GM23338 (cell line): ENCODE results near the gene BLM. TPM values are rescaled to one million over a fixed set of nuclear protein-coding genes. Genes with fewer than 3 reads are reported as not detected.
A peak's percentile ranks its signal among the peaks of the same experiment; 100 is the strongest.

Source experiments
- ATAC-seq: fragments of 200-7000 bp; cut with Tn5 transposase; 3 replicates; pipeline ENCODE4 v1.9.1; 2020
- DNase-seq: peaks from one replicate; pipeline ENCODE4 v3.0.0-alpha.2; 2015; ENCODE audit warnings: low spot score
- H2AFZ ChIP-seq: fragments of 200-600 bp; sonication (generic); 2 replicates; pipeline ENCODE4 v1.8.0; 2016; ENCODE audit warnings: antibody characterized with exemption, mild to moderate bottlenecking, moderate library complexity
- H3F3A ChIP-seq: fragments of 200-600 bp; sonication (generic); replicated peaks from 2 replicates; pipeline ENCODE4 v1.8.0; 2017; ENCODE audit warnings: antibody characterized with exemption, mixed run types, low read depth
- H3K27ac ChIP-seq: fragments of 200-600 bp; sonication (generic); 2 replicates; pipeline ENCODE4 v1.6.1; 2016; ENCODE audit warnings: low read depth
- H3K27me3 ChIP-seq: fragments of 200-600 bp; sonication (generic); 2 replicates; pipeline ENCODE4 v1.8.0; 2016; ENCODE audit warnings: mild to moderate bottlenecking, mixed run types, moderate library complexity; ENCODE audit not compliant: insufficient read depth
- H3K36me3 ChIP-seq: fragments of 200-600 bp; sonication (generic); 2 replicates; pipeline ENCODE4 v1.8.0; 2016; ENCODE audit warnings: mild to moderate bottlenecking; ENCODE audit not compliant: insufficient read depth
- H3K4me1 ChIP-seq: fragments of 200-600 bp; sonication (generic); 2 replicates; pipeline ENCODE4 v1.8.0; 2016; ENCODE audit warnings: mild to moderate bottlenecking, moderate library complexity; ENCODE audit not compliant: insufficient read depth
- H3K4me2 ChIP-seq: fragments of 200-600 bp; sonication (generic); 2 replicates; pipeline ENCODE4 v1.7.1; 2017; ENCODE audit warnings: mixed run types
- H3K4me3 ChIP-seq: fragments of 200-600 bp; sonication (generic); 2 replicates; pipeline ENCODE4 v1.6.1; 2016; ENCODE audit warnings: mixed run types
- H3K79me2 ChIP-seq: fragments of 200-600 bp; sonication (generic); replicated peaks from 2 replicates; pipeline ENCODE4 v1.8.0; 2017; ENCODE audit warnings: mild to moderate bottlenecking; ENCODE audit not compliant: insufficient read depth
- H3K9me2 ChIP-seq: fragments of 200-600 bp; sonication (generic); 2 replicates; pipeline ENCODE4 v1.8.0; 2017; ENCODE audit not compliant: insufficient read depth
- H4K20me1 ChIP-seq: fragments of 200-600 bp; sonication (generic); replicated peaks from 2 replicates; pipeline ENCODE4 v1.8.0; 2017; ENCODE audit warnings: mild to moderate bottlenecking; ENCODE audit not compliant: insufficient read depth
- H3K27ac Mint-ChIP-seq: 2 replicates; pipeline ENCODE4 v1.8.0; 2020; ENCODE audit warnings: inconsistent platforms, mild to moderate bottlenecking, moderate library complexity, mixed read lengths
- H3K27me3 Mint-ChIP-seq: 3 replicates; pipeline ENCODE4 v1.8.0; 2022; ENCODE audit warnings: low read depth, mild to moderate bottlenecking, moderate library complexity, mixed read lengths, inconsistent platforms; ENCODE audit not compliant: insufficient read depth, poor library complexity
- H3K36me3 Mint-ChIP-seq: 3 replicates; pipeline ENCODE4 v1.8.0; 2021; ENCODE audit warnings: low read depth, mild to moderate bottlenecking, inconsistent platforms, moderate library complexity, mixed read lengths
- H3K4me1 Mint-ChIP-seq: 3 replicates; pipeline ENCODE4 v1.8.0; 2020; ENCODE audit warnings: mild to moderate bottlenecking, inconsistent platforms, mixed read lengths
- H3K4me3 Mint-ChIP-seq: 3 replicates; pipeline ENCODE4 v1.8.0; 2021; ENCODE audit warnings: moderate library complexity, mild to moderate bottlenecking, inconsistent platforms, mixed read lengths
- H3K9me3 Mint-ChIP-seq: 3 replicates; pipeline ENCODE4 v1.8.0; 2020; ENCODE audit warnings: moderate library complexity, mild to moderate bottlenecking, inconsistent platforms, mixed read lengths
- CREB1 ChIP-seq: fragments of 250-450 bp; sonication (Bioruptor Pico); IDR thresholded peaks from 2 replicates; pipeline ENCODE4 v1.5.0; 2020; ENCODE audit warnings: low read depth, mild to moderate bottlenecking, moderate library complexity
- CTCF ChIP-seq, 2 experiments: fragments of 200-600 bp in 1 of 2; sonication (generic) in 1 of 2; conservative IDR thresholded peaks; 2 replicates each; pipeline versions ENCODE4 v1.5.1 to v1.6.1; 2016 to 2017; ENCODE audit warnings: antibody characterized with exemption in 2 of 2, low read depth in 2 of 2, mild to moderate bottlenecking in 2 of 2, moderate library complexity in 1 of 2
- ETS1 ChIP-seq: IDR thresholded peaks from 2 replicates; pipeline ENCODE4 v1.6.1; 2016; ENCODE audit warnings: antibody characterized with exemption
- STAT1 ChIP-seq: IDR thresholded peaks from one replicate; pipeline ENCODE4 v1.6.1; 2016; ENCODE audit warnings: antibody characterized with exemption; ENCODE audit not compliant: unreplicated experiment
- ZNF331 ChIP-seq: fragments of 250-450 bp; sonication (Bioruptor Pico); IDR thresholded peaks from 2 replicates; pipeline ENCODE4 v1.5.0; 2020; ENCODE audit warnings: low read depth, mild to moderate bottlenecking, moderate library complexity
- polyA plus RNA-seq: library from polyadenylated mRNA; unstranded; fragments of >200 nt; fragmentation: Nextera tagmentation; extraction: Ambion mirVana; gene quantifications from 2 replicates; pipeline ENCODE4 v1.2.1, GENCODE V29; 2016
- total RNA-seq: library from RNA; depleted of rRNA; stranded (reverse); fragments of >200 nt; shearing (Covaris generic); gene quantifications from 2 replicates; pipeline ENCODE4 v1.2.3, GENCODE V29; 2014

BLM gene
- total and polyA plus RNA-seq, 2 experiments from 2014 or later, result 43.1 to 43.3 TPM

- peak overlapping the region; percentile 72; the same call in 1 of the 2 replicates for H3K27ac ChIP-seq
- H4K20me1 ChIP-seq, result no peaks in the 10 kb centered on the region
Measured at GRCh38 chr15:90859234-90860131, 142.3 kb downstream of the BLM start.

GRCh38 chr15:90860450-90860849, 143.3 kb downstream of the BLM start:
- Mint-ChIP-seq H3K4me3 (no peak overlapping the region), H3K9me3 (no peaks in the 10 kb centered on the region), H3K27me3 (peaks cover 12% of the 10 kb centered on the region), H3K4me1 (peaks cover 13% of the 10 kb centered on the region), H3K36me3 (no peaks in the 10 kb centered on the region), H3K27ac (no peak overlapping the region)
- DNase-seq (no peak), ATAC-seq (no peak)
- H3K4me1 ChIP-seq, result peaks cover 8% of the 10 kb centered on the region
- H3K27ac ChIP-seq, result no peak overlapping the region
- no peaks in the 10 kb centered on the region for H3K27me3 ChIP-seq
- no peaks in the 10 kb centered on the region for H3K79me2 ChIP-seq
- no peak for TF ChIP-seq ZNF331 (CRISPR knock-in tag)
- no peak for TF ChIP-seq STAT1
- TF ChIP-seq CREB1 (CRISPR knock-in tag), result no peak
- no peaks in the 10 kb centered on the region for H3K9me2 ChIP-seq
- no peaks in the 10 kb centered on the region for H4K20me1 ChIP-seq
- H3F3A ChIP-seq, result no peaks in the 10 kb centered on the region
- H3K36me3 ChIP-seq, result no peaks in the 10 kb centered on the region
- H3K4me3 ChIP-seq, result no peak overlapping the region
- H3K4me2 ChIP-seq, result no peak overlapping the region
- H2AFZ ChIP-seq, result no peak overlapping the region

More at GRCh38 chr15:90859234-90860131, 142.3 kb downstream of the BLM start:
- peak; percentile 89 for ATAC-seq
- peak; percentile 10 to 18; a peak in 3 of 4 replicates for TF ChIP-seq CTCF (conservative IDR thresholded peaks at IDR 0.05; ENCODE audit: low read depth in 2 of 2)
- TF ChIP-seq ETS1, result no peak
- H3K4me3 ChIP-seq, result no peak overlapping the region
- Mint-ChIP-seq H3K27ac (peak overlapping the region; percentile 88), H3K9me3 (no peaks in the 10 kb centered on the region), H3K36me3 (no peaks in the 10 kb centered on the region), H3K27me3 (peaks cover 12% of the 10 kb centered on the region), H3K4me3 (no peak overlapping the region; the same call in 2 of the 3 replicates), H3K4me1 (peaks cover 13% of the 10 kb centered on the region)
- H3K36me3 ChIP-seq, result no peaks in the 10 kb centered on the region
- H3K4me2 ChIP-seq, result peak overlapping the region; percentile 65; the same call in 1 of the 2 replicates
- H3F3A ChIP-seq, result no peaks in the 10 kb centered on the region
- no peaks in the 10 kb centered on the region for H3K9me2 ChIP-seq
- H2AFZ ChIP-seq, result peak overlapping the region; percentile 95
- H3K79me2 ChIP-seq, result no peaks in the 10 kb centered on the region
- DNase-seq, result peak; percentile 47
- no peaks in the 10 kb centered on the region for H3K27me3 ChIP-seq
- H3K4me1 ChIP-seq, result peaks cover 8% of the 10 kb centered on the region
